Thyroid gland (tissue), 4 donors: ENCODE measurements around the gene STIM2. TPM values are rescaled to one million over a fixed set of nuclear protein-coding genes. Genes with fewer than 3 reads are reported as not detected.

Experiments
- DNase-seq, 2 donors: peaks; one replicate each; pipeline ENCODE4 v3.0.0-alpha.2; 2019
- H3K27ac ChIP-seq, 3 donors: fragments of 200-600 bp; sonication (generic); 1 replicate in 2 of 3; 2 replicates in 1 of 3; pipeline ENCODE4 v1.5.1; 2016 to 2019; ENCODE audit warnings: mild to moderate bottlenecking in 1 of 3, moderate library complexity in 1 of 3
- H3K27me3 ChIP-seq: fragments of 200-600 bp; sonication (generic); one replicate; pipeline ENCODE4 v1.5.1; 2019
- H3K36me3 ChIP-seq, 2 donors: fragments of 200-600 bp; sonication (generic); one replicate each; pipeline ENCODE4 v1.5.1; 2016 to 2019
- H3K4me1 ChIP-seq, 2 donors: fragments of 200-600 bp; sonication (generic); one replicate each; pipeline ENCODE4 v1.5.1; 2017 to 2019
- H3K4me3 ChIP-seq, 3 donors: fragments of 200-600 bp; sonication (generic); replicated peaks in 1 of 3; 1 replicate in 2 of 3; 2 replicates in 1 of 3; pipeline ENCODE4 v1.5.1; 2016; ENCODE audit warnings: mild to moderate bottlenecking in 1 of 3
- H3K9me3 ChIP-seq: fragments of 200-600 bp; sonication (generic); one replicate; pipeline ENCODE4 v1.5.1; 2017
- CTCF ChIP-seq, 6 experiments: fragments of 200-600 bp in 3 of 6; fragments of 450-650 bp in 3 of 6; sonication (generic) in 3 of 6; IDR thresholded peaks; one replicate each; pipeline ENCODE4 v1.5.1; 2016 to 2019; ENCODE audit warnings: antibody characterized with exemption in 6 of 6, mild to moderate bottlenecking in 2 of 6, inconsistent platforms in 1 of 6, moderate library complexity in 1 of 6
- POLR2A ChIP-seq, 2 donors: fragments of 450-650 bp; IDR thresholded peaks; one replicate each; pipeline ENCODE4 v1.6.1; 2017; ENCODE audit warnings: antibody characterized with exemption in 2 of 2, mild to moderate bottlenecking in 2 of 2, moderate library complexity in 1 of 2
- WGBS, 2 donors: methylation state at CpG; one replicate each; pipeline ENCODE4 v1.1.5; 2017; 5-methylcytosine and 5-hydroxymethylcytosine counted together
- intact Hi-C: fragments of 100-400 bp; cut with DNase I; formaldehyde crosslinking; loops from one replicate; pipeline ENCODE4 v1.15.1; 2023
- total RNA-seq, 4 donors: library from RNA; depleted of rRNA; stranded (reverse); fragments of >200 nt; gene quantifications; one replicate each; pipeline ENCODE4 v1.2.3, GENCODE V29; 2016

Gene STIM2
- total RNA-seq, 4 donors from 2014 or later: 16.4 to 39.1 (median 18.5) TPM

DNA sequence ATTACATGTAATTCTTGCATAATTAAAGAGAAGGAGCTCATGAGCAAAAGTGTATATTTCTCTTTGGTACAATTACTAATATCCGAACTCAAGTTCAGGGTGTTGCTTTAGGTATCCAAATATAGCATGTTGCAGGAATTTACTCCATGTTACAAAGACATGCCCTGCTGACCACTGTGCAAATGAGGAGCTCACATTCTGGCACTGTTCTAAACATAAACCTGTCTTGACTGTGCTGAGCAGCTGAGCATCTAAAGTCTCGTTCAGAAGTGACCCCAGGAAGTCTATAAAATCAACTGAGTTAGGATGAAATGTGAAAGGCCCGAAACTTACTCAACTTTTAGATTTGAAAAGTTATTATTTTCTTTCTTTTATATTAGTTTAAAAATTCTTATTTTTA lies 124.3 kb downstream of the STIM2 start:
- DNase-seq: no peak
- no peaks in the 10 kb centered on the region for H3K27me3 ChIP-seq
- H3K27ac ChIP-seq: no peak overlapping the region
- no peak overlapping the region for H3K4me3 ChIP-seq
- TF ChIP-seq CTCF (IDR thresholded peaks at IDR 0.05) (no peak), POLR2A (IDR thresholded peaks at IDR 0.05) (no peak)
- H3K9me3 ChIP-seq: no peaks in the 10 kb centered on the region
- WGBS, 2 donors: 82 to 83% methylated on average over 3 of the region's 3 CpGs
- intact Hi-C loops: no loop called here
- H3K4me1 ChIP-seq: no peaks in the 10 kb centered on the region
- H3K36me3 ChIP-seq: no peaks in the 10 kb centered on the region

DNA sequence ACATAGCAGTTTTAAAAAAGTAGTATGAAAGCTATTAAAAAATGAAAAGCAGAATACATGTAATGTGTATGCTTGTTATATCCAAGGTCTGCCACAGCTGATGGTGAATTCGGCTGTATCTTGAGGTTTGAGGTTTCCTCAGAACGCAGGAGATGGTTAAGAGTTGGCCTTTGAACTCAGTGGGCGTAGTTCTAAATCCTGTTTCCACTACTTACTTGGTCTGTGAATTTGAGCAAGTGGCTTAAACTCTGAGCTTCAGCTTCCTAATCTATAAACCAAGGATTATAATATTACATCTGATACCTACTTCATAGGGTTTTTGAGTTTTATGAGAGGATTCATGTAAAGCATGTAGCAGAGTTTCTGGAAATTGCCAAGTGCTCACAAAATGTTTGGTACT lies 125.2 kb downstream of the STIM2 start:
- 67 to 79% methylated on average over 3 of the region's 3 CpGs for WGBS, 2 donors
- H3K4me3 ChIP-seq: no peak overlapping the region
- H3K27ac ChIP-seq: no peak overlapping the region
- intact Hi-C loops: no loop called here
- no peak for DNase-seq
- no peaks in the 10 kb centered on the region for H3K27me3 ChIP-seq
- no peak for TF ChIP-seq CTCF (IDR thresholded peaks at IDR 0.05)
- H3K36me3 ChIP-seq: no peaks in the 10 kb centered on the region
- H3K4me1 ChIP-seq: no peaks in the 10 kb centered on the region
- no peaks in the 10 kb centered on the region for H3K9me3 ChIP-seq

DNA sequence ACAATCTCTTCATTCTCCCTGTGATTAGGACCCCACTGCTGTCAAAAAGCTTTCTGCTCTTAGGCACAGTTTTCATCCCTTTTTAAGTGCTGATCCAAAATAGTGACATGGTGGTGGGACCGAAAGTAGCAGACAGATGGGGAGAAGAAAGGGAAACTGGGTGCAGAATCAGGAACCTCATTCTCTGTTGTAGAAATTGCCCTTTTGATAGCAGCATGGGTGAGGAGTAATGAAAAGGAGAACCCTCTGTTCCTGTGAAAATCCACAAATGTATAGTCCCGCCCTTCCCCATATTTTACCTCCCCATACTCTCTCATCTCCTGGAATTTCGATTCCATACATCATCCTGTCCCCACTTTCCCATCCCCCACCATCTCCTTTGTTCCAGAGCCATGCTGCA lies 126.5 kb downstream of the STIM2 start:
- no peaks in the 10 kb centered on the region for H3K27me3 ChIP-seq
- H3K4me3 ChIP-seq: no peak overlapping the region
- TF ChIP-seq CTCF (IDR thresholded peaks at IDR 0.05) (no peak), POLR2A (IDR thresholded peaks at IDR 0.05) (no peak)
- intact Hi-C loops: no loop called here
- H3K36me3 ChIP-seq: no peaks in the 10 kb centered on the region
- WGBS, 2 donors: 92 to 95% methylated on average over 3 of the region's 3 CpGs
- peaks cover 0 to 1% of the 10 kb centered on the region in 2 donors for H3K4me1 ChIP-seq
- H3K9me3 ChIP-seq: no peaks in the 10 kb centered on the region
- no peak for DNase-seq
- H3K27ac ChIP-seq: no peak overlapping the region

DNA sequence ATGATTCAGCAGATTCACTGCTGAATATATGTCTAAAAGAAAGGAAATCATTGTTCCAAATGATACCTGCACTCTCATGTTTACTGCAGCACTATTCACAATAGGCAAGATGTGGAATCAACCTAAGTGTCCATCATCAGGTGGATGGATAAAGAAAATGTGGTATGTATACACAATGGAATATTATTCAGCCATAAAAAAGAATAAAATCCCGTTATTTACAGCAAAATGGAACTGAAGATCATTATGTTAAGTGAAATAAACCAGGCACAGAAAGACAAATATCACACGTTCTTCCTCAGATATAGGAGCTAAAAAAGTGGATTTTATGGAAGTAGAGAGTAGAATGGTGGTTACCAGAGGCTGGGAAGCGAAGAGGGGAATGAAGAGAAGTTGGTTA lies 130.4 kb downstream of the STIM2 start:
- Histone ChIP-seq H3K9me3 (no peaks in the 10 kb centered on the region), H3K27ac (no peak overlapping the region), H3K4me3 (no peak overlapping the region), H3K27me3 (no peaks in the 10 kb centered on the region), H3K36me3 (no peaks in the 10 kb centered on the region), H3K4me1 (peaks cover 17 to 18% of the 10 kb centered on the region in 2 donors)
- DNase-seq: no peak
- TF ChIP-seq CTCF (IDR thresholded peaks at IDR 0.05): no peak
- no peak for TF ChIP-seq POLR2A (IDR thresholded peaks at IDR 0.05)
- 94 to 96% methylated on average over 3 of the region's 3 CpGs for WGBS, 2 donors
- intact Hi-C loops: no loop called here

- intact Hi-C loops: no loop called here
- TF ChIP-seq CTCF (IDR thresholded peaks at IDR 0.05) (no peak), POLR2A (IDR thresholded peaks at IDR 0.05) (no peak)
- no peaks in the 10 kb centered on the region for H3K27me3 ChIP-seq
- no peak overlapping the region for H3K4me3 ChIP-seq
- 42 to 61% methylated on average over 3 of the region's 3 CpGs for WGBS, 2 donors
- peak; percentile 16 to 38 for DNase-seq
- H3K9me3 ChIP-seq: no peaks in the 10 kb centered on the region
- no peaks in the 10 kb centered on the region for H3K36me3 ChIP-seq
- peaks cover 17 to 18% of the 10 kb centered on the region in 2 donors for H3K4me1 ChIP-seq
- peak overlapping the region in 2 of 3 donors; percentile 17 to 29 for H3K27ac ChIP-seq
Measured at GRCh38 chr4:26992657-26993361, 132.2 kb downstream of the STIM2 start.
